B cell (primary cell): ENCODE data around the gene IL1RAPL1. TPM values are rescaled to one million over a fixed set of nuclear protein-coding genes. Genes with fewer than 3 reads are reported as not detected.

ENCODE experiments used
- ATAC-seq: fragments of 200-7000 bp; cut with Tn5 transposase; one replicate; pipeline ENCODE4 v1.10.0; 2021; ENCODE audit warnings: low read depth, mild to moderate bottlenecking, moderate number of reproducible peaks, moderate library complexity
- CTCF ChIA-PET: fragments of 350-600 bp; sonication (Branson Sonifier 250); formaldehyde crosslinking; loops from one replicate; lab custom pipeline; 2021; ENCODE audit warnings: antibody characterized with exemption, inconsistent platforms; lab: Charles Lee
- POLR2A ChIA-PET: fragments of 350-600 bp; sonication (Branson Sonifier 250); formaldehyde crosslinking; loops from one replicate; lab custom pipeline; 2021; ENCODE audit warnings: antibody characterized with exemption; lab: Charles Lee
- DNase-seq: peaks from one replicate; pipeline ENCODE4 v3.0.0; 2013
- H2AFZ ChIP-seq: 2 replicates; pipeline ENCODE4 v1.6.1; 2012; ENCODE audit warnings: mild to moderate bottlenecking, low read depth, low read length; ENCODE audit not compliant: insufficient read depth, poor library complexity, severe bottlenecking
- H3K27ac ChIP-seq, 2 donors: 1 replicate in 1 of 2; 2 replicates in 1 of 2; pipeline ENCODE4 v1.5.1; 2012 to 2013; ENCODE audit warnings: low read length in 2 of 2, mild to moderate bottlenecking in 2 of 2, moderate library complexity in 1 of 2
- H3K27me3 ChIP-seq, 4 experiments: fragments of 200-600 bp in 1 of 4; sonication (generic) in 1 of 4; replicated peaks in 1 of 4; 1 replicate in 2 of 4; 2 replicates in 2 of 4; pipeline versions ENCODE4 v1.6.1 to v1.7.0; 2013 to 2016; ENCODE audit warnings: low read length in 3 of 4, mild to moderate bottlenecking in 2 of 4, mixed read lengths in 1 of 4, moderate library complexity in 1 of 4; ENCODE audit not compliant: insufficient read depth in 4 of 4, control insufficient read depth in 3 of 4; ENCODE audit errors: control extremely low read depth in 1 of 4
- H3K36me3 ChIP-seq, 2 experiments: replicated peaks in 1 of 2; 1 replicate in 1 of 2; 2 replicates in 1 of 2; pipeline versions ENCODE4 v1.6.1 to v1.7.1; 2013; ENCODE audit warnings: low read length in 1 of 2; ENCODE audit not compliant: insufficient read depth in 2 of 2, control insufficient read depth in 1 of 2; ENCODE audit errors: control extremely low read depth in 1 of 2, extremely low read depth in 1 of 2
- H3K4me1 ChIP-seq, 2 donors: fragments of 200-600 bp in 1 of 2; sonication (generic) in 1 of 2; 1 replicate in 1 of 2; 2 replicates in 1 of 2; pipeline versions ENCODE4 v1.5.1 to v1.6.1; 2013 to 2017; ENCODE audit warnings: low read length in 2 of 2; ENCODE audit not compliant: control insufficient read depth in 2 of 2, insufficient read depth in 2 of 2
- H3K4me2 ChIP-seq: replicated peaks from 2 replicates; pipeline ENCODE3; 2012; ENCODE audit warnings: mild to moderate bottlenecking, low read depth, low read length; ENCODE audit not compliant: poor library complexity, severe bottlenecking
- H3K4me3 ChIP-seq, 5 experiments: fragments of 200-600 bp in 1 of 5; sonication (generic) in 1 of 5; 1 replicate in 3 of 5; 2 replicates in 2 of 5; pipeline versions ENCODE4 v1.5.1 to v1.7.0; 2011 to 2016; ENCODE audit warnings: low read length in 4 of 5, mild to moderate bottlenecking in 4 of 5, low read depth in 2 of 5, control low read depth in 1 of 5, moderate library complexity in 1 of 5; ENCODE audit not compliant: insufficient read depth in 1 of 5; ENCODE audit errors: control extremely low read depth in 1 of 5, extremely low read depth in 1 of 5
- H3K79me2 ChIP-seq: fragments of 200-600 bp; sonication (generic); one replicate; pipeline ENCODE4 v1.6.0; 2016; ENCODE audit warnings: low read length; ENCODE audit not compliant: control insufficient read depth, insufficient read depth
- H3K9ac ChIP-seq: fragments of 200-600 bp; sonication (generic); 2 replicates; pipeline ENCODE4 v1.6.1; 2017; ENCODE audit warnings: mild to moderate bottlenecking, low read length, moderate library complexity
- H3K9me3 ChIP-seq, 3 donors: one replicate each; pipeline versions ENCODE4 v1.6.1 to v1.7.1; 2013; ENCODE audit warnings: low read length in 2 of 3; ENCODE audit not compliant: control insufficient read depth in 2 of 3, insufficient read depth in 1 of 3; ENCODE audit errors: control extremely low read depth in 1 of 3
- H4K20me1 ChIP-seq: 2 replicates; pipeline ENCODE4 v1.6.0; 2012; ENCODE audit warnings: mild to moderate bottlenecking, low read length; ENCODE audit not compliant: insufficient read depth, control insufficient read depth, poor library complexity, severe bottlenecking
- H3K27ac Mint-ChIP-seq: one replicate; pipeline ENCODE4 v1.8.0; 2021; ENCODE audit warnings: mixed read lengths
- H3K27me3 Mint-ChIP-seq: one replicate; pipeline ENCODE4 v1.8.0; 2021; ENCODE audit warnings: mixed read lengths
- H3K4me1 Mint-ChIP-seq: one replicate; pipeline ENCODE4 v1.8.0; 2021; ENCODE audit warnings: mixed read lengths
- H3K4me3 Mint-ChIP-seq: one replicate; pipeline ENCODE4 v1.8.0; 2021; ENCODE audit warnings: mixed read lengths
- H3K9me3 Mint-ChIP-seq: one replicate; pipeline ENCODE4 v1.8.0; 2022; ENCODE audit warnings: mixed read lengths; ENCODE audit not compliant: insufficient read depth
- CTCF ChIP-seq: fragments of 200-600 bp; IDR thresholded peaks from one replicate; pipeline ENCODE4 v1.8.0; 2022; ENCODE audit warnings: antibody characterized with exemption, mild to moderate bottlenecking
- EZH2 ChIP-seq: IDR thresholded peaks from 2 replicates; pipeline ENCODE4 v1.6.1; 2012; ENCODE audit warnings: borderline replicate concordance, low read depth, mild to moderate bottlenecking, moderate library complexity, low read length; ENCODE audit not compliant: insufficient read depth, poor library complexity, severe bottlenecking
- WGBS: methylation state at CpG from one replicate; pipeline ENCODE4 v1.1.5; 2013; ENCODE audit warnings: missing lambda C conversion rate; ENCODE audit not compliant: insufficient coverage; 5-methylcytosine and 5-hydroxymethylcytosine counted together
- intact Hi-C: fragments of 100-400 bp; cut with micrococcal nuclease; formaldehyde crosslinking; loops from one replicate; pipeline ENCODE4 v1.10.0; 2022
- polyA plus RNA-seq: library from polyadenylated mRNA; depleted of rRNA; stranded (reverse); fragments of >200 nt; gene quantifications from 2 replicates; pipeline ENCODE4 v1.2.3, GENCODE V29; 2012
- total RNA-seq, 2 donors: library from RNA; stranded (reverse); fragments of 120-200 nt in 1 of 2; gene quantifications; 1 replicate in 1 of 2; 2 replicates in 1 of 2; pipeline versions ENCODE4 v1.2.3 to v1.2.4, GENCODE V29; 2013 to 2022

IL1RAPL1 gene
- total and polyA plus RNA-seq, 2 donors (not counting 1 experiment from before 2014, with no cell fraction given) = not detected

- Mint-ChIP-seq H3K9me3 (no peaks in the 10 kb centered on the region), H3K4me1 (no peaks in the 10 kb centered on the region), H3K27ac (no peak overlapping the region), H3K27me3 (no peaks in the 10 kb centered on the region), H3K4me3 (no peak overlapping the region)
- ChIA-PET CTCF (no interaction called here), POLR2A (no interaction called here)
- Histone ChIP-seq H3K4me2 (no peak overlapping the region), H2AFZ (no peak overlapping the region), H3K9me3 (no peaks in the 10 kb centered on the region), H4K20me1 (no peaks in the 10 kb centered on the region), H3K4me1 (no peaks in the 10 kb centered on the region), H3K9ac (no peak overlapping the region), H3K27me3 (no peaks in the 10 kb centered on the region), H3K27ac (no peak overlapping the region), H3K36me3 (no peaks in the 10 kb centered on the region), H3K4me3 (no peak overlapping the region), H3K79me2 (no peaks in the 10 kb centered on the region)
- TF ChIP-seq CTCF (no peak), EZH2 (no peak)
- WGBS = 100% methylated on average over 1 of the region's 6 CpGs
- DNase-seq (no peak), ATAC-seq (no peak)
- intact Hi-C loops = no loop called here
Observed at GRCh38 chrX:28599957-28600356, 12.7 kb downstream of the IL1RAPL1 start.

- intact Hi-C loops = no loop called here
- ChIA-PET POLR2A (no interaction called here), CTCF (no interaction called here)
- Histone ChIP-seq H3K36me3 (no peaks in the 10 kb centered on the region), H3K9ac (no peak overlapping the region), H3K4me2 (no peak overlapping the region), H3K9me3 (no peaks in the 10 kb centered on the region), H3K27me3 (no peaks in the 10 kb centered on the region), H2AFZ (no peak overlapping the region), H3K4me1 (no peaks in the 10 kb centered on the region), H3K79me2 (no peaks in the 10 kb centered on the region), H3K27ac (no peak overlapping the region), H4K20me1 (no peaks in the 10 kb centered on the region), H3K4me3 (no peak overlapping the region)
- DNase-seq = no peak
- TF ChIP-seq EZH2 (no peak), CTCF (no peak)
- H3K4me3 Mint-ChIP-seq = no peak overlapping the region
- H3K4me1 Mint-ChIP-seq = no peaks in the 10 kb centered on the region
- no CpG with 5 or more reads among the region's 2 CpGs for WGBS
- H3K27ac Mint-ChIP-seq = no peak overlapping the region
- no peak for ATAC-seq
- peaks cover 3% of the 10 kb centered on the region for H3K9me3 Mint-ChIP-seq
- no peaks in the 10 kb centered on the region for H3K27me3 Mint-ChIP-seq
Observed at GRCh38 chrX:28609003-28609402, 21.8 kb downstream of the IL1RAPL1 start.
